ENCODE data around the gene CCDC138.
"Not testable (repeated sequence)": the region's sequence is repeated elsewhere in the genome, so short reads cannot be mapped to it uniquely, and the experiment has no call there.

Gene CCDC138

GRCh38 chr2:108786354-108787215 lies at the start of gene CCDC138:
Gene CCDC138, plus strand, starts transcription at chr2:108786771. Its CDS starts 52 bp downstream, at chr2:108786823.
- peak; percentile 64 for DNase-seq

- not testable (repeated sequence) for DNase-seq
Measured at GRCh38 chr2:108757973-108758372, 28.6 kb upstream of the CCDC138 start.

- DNase-seq = not testable (repeated sequence)
Measured at GRCh38 chr2:108762618-108763017, 24.0 kb upstream of the CCDC138 start.

- not testable (repeated sequence) for DNase-seq
Measured at GRCh38 chr2:108766671-108767070, 19.9 kb upstream of the CCDC138 start.

- not testable (repeated sequence) for DNase-seq
Measured at GRCh38 chr2:108767859-108768258, 18.7 kb upstream of the CCDC138 start.

- DNase-seq = no peak
Measured at GRCh38 chr2:108776475-108776874, 10.1 kb upstream of the CCDC138 start.

GRCh38 chr2:108778857-108779256 lies 7.7 kb upstream of the CCDC138 start:
- DNase-seq = no peak

GRCh38 chr2:108786008-108786353 lies 590 bp upstream of the CCDC138 start:
- no peak for DNase-seq

GRCh38 chr2:108787216-108787541 lies 608 bp downstream of the CCDC138 start:
- no peak for DNase-seq

- DNase-seq = no peak
Measured at GRCh38 chr2:108803045-108803736, 16.6 kb downstream of the CCDC138 start.

GRCh38 chr2:108805032-108805431 lies 18.5 kb downstream of the CCDC138 start:
- no peak for DNase-seq

- peak; percentile 18 for DNase-seq
Measured at GRCh38 chr2:108805782-108806181, 19.2 kb downstream of the CCDC138 start.

GRCh38 chr2:108806371-108807113 lies 20.0 kb downstream of the CCDC138 start:
- DNase-seq = no peak

GRCh38 chr2:108809936-108810335 lies 23.4 kb downstream of the CCDC138 start:
- no peak for DNase-seq

GRCh38 chr2:108810993-108811957 lies 24.7 kb downstream of the CCDC138 start:
- DNase-seq = no peak

- DNase-seq = no peak
Measured at GRCh38 chr2:108813732-108814131, 27.2 kb downstream of the CCDC138 start.

- DNase-seq = no peak
Measured at GRCh38 chr2:108820482-108820881, 33.9 kb downstream of the CCDC138 start.

GRCh38 chr2:108823286-108823685 lies 36.7 kb downstream of the CCDC138 start:
- no peak for DNase-seq

- no peak for DNase-seq
Measured at GRCh38 chr2:108824316-108825070, 37.9 kb downstream of the CCDC138 start.

GRCh38 chr2:108825254-108825653 lies 38.7 kb downstream of the CCDC138 start:
- DNase-seq = no peak

GRCh38 chr2:108825736-108826135 lies 39.2 kb downstream of the CCDC138 start:
- no peak for DNase-seq
